ENCODE data around the gene EPB41L4B.
"Not testable (repeated sequence)": the region's sequence is repeated elsewhere in the genome, so short reads cannot be mapped to it uniquely, and the experiment has no call there.

Gene EPB41L4B

GRCh38 chr9:109246533-109246932 is 74.3 kb downstream of the EPB41L4B start:
- no peak for DNase-seq (ENCODE audit: low read depth in 2 of 2)

DNA sequence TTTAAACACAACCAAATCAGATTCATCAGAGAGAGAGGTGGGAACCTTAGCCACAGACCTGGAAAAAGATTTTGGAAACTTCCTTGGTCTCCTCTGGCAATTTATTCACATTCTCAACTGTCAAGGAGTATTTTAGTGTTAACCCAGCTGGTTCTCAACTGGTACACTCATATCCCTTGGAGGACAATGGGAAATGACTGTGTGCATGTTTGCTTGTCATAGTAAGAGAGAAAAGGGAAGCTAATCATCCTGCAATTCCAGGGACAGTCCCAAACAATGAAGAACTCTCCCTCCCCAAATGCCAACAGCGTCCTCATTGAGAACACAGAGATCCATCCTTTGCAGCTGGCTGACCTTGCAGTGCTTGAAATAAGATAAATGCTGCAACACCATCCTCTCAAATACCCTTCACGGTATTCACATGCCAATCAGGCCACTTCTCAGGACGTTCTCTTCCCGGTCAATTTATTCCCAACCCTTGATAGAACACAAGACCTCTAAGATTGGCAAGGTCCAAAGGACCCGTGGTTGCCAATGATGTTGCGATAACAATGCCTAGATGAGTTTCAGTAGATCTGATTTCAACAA is 75.5 kb downstream of the EPB41L4B start:
- no peak for DNase-seq (ENCODE audit: low read depth in 2 of 2)

DNA sequence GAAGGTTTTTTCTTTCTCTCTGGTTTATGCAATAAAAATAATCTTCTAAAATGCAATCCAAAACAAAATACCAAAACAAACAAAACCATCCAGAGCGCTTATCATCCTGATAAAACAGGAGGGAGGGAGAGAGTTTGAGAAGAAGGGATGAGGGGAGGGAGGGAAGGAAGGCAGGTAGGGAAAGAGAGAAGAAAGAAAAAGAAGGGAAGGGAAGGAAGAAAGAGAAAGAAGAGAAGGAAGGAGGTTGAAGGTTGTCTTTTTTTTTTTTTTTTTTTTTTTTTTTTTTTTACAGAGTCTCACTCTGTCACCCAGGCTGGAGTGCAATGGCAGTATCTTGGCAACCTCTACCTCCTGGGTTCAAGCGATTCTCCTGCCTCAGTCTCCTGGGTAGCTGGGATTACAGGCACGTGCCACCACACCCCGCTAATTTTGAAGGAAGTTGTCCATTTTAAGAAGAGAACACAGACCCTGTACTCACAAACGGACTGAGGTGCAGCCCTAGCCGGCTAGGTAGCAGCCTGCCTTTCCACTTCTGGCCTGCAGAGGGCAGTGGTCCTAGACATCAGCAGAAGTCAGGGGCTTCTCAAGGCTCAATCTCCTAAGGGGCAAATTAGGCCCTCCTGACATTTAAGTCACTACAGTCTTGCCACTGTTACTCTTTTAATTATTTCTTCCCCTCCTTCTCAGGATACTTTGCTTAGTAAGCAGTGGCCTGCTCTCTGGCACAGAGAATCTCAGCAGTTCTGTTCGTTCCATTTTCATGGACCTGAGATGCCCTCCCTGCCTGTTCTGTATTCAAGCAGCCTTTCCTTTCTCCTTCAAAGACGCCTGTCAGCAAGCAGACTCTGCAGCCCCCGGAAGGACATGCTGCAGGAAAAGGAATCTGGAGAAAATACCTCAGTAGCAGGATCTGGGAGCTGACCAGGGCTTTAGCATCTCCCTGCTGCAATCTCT is 76.4 kb downstream of the EPB41L4B start:
- peak; percentile 34 to 45 for DNase-seq (ENCODE audit: low read depth in 2 of 2)

DNA sequence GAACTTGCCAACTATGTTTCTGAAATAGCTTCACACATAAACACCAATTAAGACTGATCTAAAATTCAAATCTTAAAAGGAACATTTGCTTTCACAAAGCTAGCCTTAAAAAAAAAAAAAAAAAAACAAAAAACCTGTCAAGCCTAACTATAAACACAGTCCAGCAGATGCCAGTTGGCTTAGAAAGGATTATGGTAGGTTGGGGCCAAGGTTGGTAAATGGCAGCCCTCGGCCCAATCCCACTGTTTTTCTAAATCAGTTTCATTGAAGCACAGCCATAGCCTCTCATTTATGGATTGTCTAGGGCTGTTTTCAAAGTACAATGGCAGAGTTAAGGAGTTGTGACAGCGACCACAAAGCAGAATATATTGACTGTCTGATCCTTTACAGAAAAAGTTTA is 78.1 kb downstream of the EPB41L4B start:
- DNase-seq (ENCODE audit: low read depth in 2 of 2), result no peak

DNA sequence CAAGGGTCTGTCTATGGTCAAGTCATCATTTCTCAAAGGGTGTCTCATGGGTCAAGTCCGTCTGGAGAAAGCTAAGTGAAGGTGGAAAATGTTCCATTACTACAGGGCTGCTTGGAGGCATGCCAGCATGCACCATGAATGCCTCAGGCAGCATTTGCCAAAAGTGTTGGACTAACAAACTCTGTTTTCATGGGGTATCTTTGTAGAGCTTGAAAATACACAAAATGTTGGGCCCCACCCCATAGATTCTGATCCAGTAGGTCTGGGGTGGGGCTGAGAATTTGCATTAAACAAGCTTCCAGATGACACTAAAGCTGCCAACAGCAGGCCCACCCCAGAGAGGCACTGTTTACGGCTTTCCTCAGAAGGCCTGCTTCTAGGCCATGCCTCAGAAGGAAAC is 78.8 kb downstream of the EPB41L4B start:
- no peak for DNase-seq (ENCODE audit: low read depth in 2 of 2)

- DNase-seq (ENCODE audit: low read depth in 2 of 2), result no peak
Measured at GRCh38 chr9:109241207-109241606, 79.7 kb downstream of the EPB41L4B start.

DNA sequence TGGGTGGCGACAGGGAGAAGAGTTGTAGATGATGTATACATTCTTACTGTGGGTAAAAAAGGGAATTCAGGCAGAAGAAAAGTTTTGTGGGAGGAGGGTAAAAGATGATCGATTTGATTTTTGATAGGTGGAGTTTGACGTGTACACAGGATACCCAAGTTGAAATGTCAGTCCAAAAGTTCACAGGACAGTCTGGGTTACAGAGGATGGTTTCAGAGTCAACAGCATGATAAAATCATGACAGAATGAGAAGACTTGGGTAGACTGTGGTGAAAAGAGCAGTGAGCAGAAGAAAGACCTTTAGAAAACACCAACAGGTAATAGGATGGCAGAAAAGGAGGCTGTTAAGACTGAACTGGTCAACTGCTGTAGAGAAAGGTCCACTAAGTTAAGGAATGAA is 81.6 kb downstream of the EPB41L4B start:
- DNase-seq (ENCODE audit: low read depth in 2 of 2), result no peak

DNA sequence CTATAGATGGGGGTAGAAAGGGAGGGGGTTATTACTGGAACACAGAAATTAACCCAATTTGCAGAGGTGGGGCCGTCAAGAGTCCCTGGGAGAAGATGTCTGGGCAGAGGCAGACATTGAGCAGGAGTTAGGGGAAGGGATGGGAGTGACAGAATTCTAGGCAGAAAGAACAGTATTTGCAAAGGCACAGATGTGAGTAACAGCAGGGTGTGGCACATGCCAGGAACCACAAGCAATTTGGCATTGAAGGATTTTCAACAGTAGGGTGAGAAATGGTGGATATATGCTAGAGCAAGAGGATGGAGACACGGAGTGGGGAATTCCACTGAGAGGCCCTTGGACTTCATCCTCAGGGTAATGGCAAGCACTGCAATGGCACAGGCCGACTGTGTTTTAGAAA is 82.2 kb downstream of the EPB41L4B start:
- no peak for DNase-seq (ENCODE audit: low read depth in 2 of 2)

- DNase-seq (ENCODE audit: low read depth in 2 of 2), result no peak
Measured at GRCh38 chr9:109238125-109238524, 82.7 kb downstream of the EPB41L4B start.

GRCh38 chr9:109232449-109233237 is 88.2 kb downstream of the EPB41L4B start:
- no peak for DNase-seq (ENCODE audit: low read depth in 2 of 2)

DNA sequence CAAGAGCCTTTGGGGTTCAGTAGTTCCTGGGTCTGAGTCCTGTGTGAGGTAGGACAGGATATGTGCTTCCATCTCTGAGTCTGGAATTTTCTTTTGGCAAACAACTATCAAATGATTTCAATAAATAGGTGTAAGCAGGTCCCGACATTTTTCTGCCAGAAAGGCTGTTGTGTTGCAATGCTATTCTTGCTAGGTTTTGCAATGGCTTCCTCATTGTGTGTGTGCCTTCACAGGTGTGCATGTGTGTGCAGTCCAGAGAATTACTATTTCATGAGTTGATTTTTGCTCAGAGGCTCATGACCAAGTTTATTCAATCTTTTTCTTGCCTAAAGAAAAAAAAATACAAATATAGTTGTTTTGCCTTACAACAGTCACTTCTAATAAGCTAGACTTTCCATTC is 89.3 kb downstream of the EPB41L4B start:
- no peak for DNase-seq (ENCODE audit: low read depth in 2 of 2)

DNA sequence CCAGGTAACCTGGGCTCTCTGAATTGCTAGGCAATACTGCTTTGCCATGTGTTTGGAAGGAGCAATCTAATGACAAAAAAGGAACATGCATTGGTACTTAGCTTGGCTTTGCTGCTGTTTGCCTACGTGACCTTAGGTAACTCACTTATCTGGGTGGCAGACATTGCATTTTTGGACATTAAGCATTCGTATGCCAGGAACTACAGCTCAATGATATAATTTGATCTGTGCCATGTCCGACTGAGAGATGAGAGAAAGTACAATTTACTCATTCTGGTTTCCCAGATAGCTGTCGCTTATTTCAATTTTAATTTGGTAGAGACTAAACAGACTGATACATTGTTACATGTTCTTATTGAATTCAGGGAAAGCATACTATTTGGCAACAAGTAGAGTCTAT is 90.6 kb downstream of the EPB41L4B start:
- no peak for DNase-seq (ENCODE audit: low read depth in 2 of 2)

DNA sequence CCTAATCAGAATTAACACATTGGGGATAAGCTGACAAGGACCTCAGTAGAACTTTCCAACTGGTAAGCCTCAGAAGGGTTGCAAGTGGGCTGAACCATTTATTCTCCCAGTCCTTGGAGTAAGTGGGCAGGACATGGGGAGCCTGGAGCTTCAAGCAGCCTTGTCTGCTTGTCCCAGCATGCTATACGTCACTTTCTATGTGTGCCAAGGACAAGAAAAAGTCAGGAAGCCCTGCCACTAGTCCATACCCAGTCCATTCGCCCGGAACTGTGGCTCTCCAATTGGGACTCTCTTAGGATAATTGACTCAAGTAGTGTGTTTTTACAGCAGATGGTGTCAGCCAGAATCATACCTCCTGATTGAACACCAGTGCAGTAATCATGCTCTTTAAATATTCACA is 91.2 kb downstream of the EPB41L4B start:
- DNase-seq (ENCODE audit: low read depth in 2 of 2), result no peak

GRCh38 chr9:109228093-109228642 is 92.7 kb downstream of the EPB41L4B start:
- no peak for DNase-seq (ENCODE audit: low read depth in 2 of 2)

GRCh38 chr9:109225629-109226028 is 95.2 kb downstream of the EPB41L4B start:
- no peak for DNase-seq (ENCODE audit: low read depth in 2 of 2)

DNA sequence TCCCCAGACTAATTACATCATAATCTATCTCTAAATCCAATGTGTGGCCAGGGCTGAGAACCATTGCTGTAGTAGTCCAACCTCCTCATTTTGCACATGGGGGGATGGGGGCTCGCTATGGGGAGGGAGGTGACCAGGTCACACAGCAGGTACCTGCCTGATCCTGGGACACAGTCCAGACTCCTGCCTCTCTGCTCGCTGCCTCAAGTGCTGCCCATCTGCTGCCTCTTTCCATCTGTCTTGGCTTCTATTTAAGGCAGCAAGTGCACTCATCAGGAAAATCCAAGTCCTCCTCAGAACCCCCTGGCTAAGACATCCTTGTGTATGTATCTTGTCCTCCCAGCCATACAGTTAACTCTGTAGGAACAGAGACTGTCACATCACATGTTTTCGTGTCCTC is 96.1 kb downstream of the EPB41L4B start:
- no peak for DNase-seq (ENCODE audit: low read depth in 2 of 2)

- not testable (repeated sequence) for DNase-seq (ENCODE audit: low read depth in 2 of 2)
Measured at GRCh38 chr9:109218242-109218641, 102.6 kb downstream of the EPB41L4B start.

DNA sequence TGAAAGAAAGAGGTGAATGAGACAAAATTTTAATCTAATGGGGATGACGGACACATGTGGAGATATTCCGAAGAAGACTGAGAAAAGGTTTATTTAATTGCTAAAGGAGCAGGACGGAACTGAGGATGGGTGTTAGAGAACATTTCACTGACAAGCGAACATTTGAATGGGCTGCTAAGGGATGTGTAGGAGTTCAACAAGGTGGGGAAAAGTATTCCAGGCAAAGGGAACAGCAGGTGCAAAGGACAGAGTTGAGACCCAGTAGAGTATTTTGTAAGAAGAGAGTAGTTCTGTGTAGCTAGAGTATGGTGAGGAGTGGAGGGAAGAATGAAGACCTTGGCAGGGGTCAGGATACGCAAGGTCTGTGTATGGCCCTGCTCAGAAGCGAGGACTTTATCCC is 106.4 kb downstream of the EPB41L4B start:
- DNase-seq (ENCODE audit: low read depth in 2 of 2), result no peak

DNA sequence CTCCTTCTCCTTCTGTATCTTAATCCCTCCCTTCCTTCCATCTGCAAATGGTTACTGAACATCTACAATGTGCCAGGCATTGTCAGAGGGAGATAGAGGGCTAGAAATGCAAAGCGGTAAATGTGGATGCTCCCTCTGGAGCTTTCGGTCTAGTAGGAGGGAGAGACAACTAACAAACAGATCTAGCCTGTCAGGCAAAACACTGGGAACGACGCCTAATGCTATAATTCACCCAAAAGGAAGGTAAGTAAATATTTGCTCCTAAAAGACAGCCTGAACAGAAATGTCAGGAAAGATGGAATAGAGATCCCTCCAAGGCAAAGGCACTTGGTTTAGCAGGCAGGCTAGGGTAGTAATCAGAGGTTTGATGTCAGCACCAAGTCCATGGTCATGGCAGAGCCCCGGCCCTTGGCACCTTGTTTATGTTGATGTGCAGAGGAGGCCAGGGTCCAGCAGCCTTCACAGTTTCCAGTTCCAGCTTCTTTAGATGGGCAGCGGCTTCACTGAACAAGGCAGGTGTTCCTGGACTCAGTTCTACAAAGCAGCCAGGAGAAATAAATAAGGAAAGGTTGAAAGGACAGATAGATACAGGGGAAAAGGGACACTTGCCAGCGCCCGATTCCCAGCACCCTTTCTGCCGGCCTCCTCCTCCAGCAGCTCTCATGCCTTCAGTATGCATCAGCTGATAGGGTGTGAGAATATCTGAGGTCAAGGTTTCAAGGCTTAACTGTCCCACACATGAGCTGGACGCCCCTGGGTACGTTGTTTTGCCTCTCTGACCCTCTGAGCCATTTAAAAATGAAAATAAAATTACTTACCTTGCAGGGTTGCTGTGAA is 107.4 kb downstream of the EPB41L4B start:
- no peak for DNase-seq (ENCODE audit: low read depth in 2 of 2)

- DNase-seq (ENCODE audit: low read depth in 2 of 2), result no peak
Measured at GRCh38 chr9:109212768-109213167, 108.1 kb downstream of the EPB41L4B start.

DNA sequence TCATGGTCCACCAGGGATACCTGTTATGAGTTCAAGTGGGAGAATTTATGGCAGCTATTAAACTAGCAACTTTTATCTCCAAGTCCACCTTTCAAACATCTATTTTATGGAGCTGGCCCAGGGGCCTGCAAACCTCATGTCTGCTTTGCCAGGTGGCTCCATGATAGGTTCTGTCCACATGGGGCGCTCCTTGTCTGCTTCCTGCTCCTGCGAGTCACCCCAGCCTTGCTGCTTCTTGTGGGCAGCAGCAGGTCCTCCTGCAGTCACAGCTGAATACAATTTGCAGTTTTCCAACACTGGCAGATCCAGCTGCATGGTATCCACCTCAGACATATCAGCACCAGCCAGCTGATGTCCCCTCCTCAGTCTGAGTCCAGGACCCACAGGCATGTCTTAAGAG is 114.2 kb downstream of the EPB41L4B start:
- DNase-seq (ENCODE audit: low read depth in 2 of 2), result no peak
